Sigmoid colon (tissue), 7 donors: ENCODE results near the gene CPXM1. TPM values are rescaled to one million over a fixed set of nuclear protein-coding genes. Genes with fewer than 3 reads are reported as not detected.

ENCODE experiments used
- DNase-seq: peaks from one replicate; pipeline ENCODE4 v3.0.0-alpha.2; 2019
- H3K27ac ChIP-seq, 4 donors: fragments of 200-600 bp; sonication (generic); one replicate each; pipeline ENCODE4 v1.5.1; 2016 to 2019; ENCODE audit warnings: mild to moderate bottlenecking in 1 of 4
- H3K27me3 ChIP-seq, 3 donors: fragments of 200-600 bp; sonication (generic); one replicate each; pipeline ENCODE4 v1.5.1; 2019; ENCODE audit warnings: mild to moderate bottlenecking in 1 of 3
- H3K36me3 ChIP-seq, 4 donors: fragments of 200-600 bp; sonication (generic); one replicate each; pipeline ENCODE4 v1.5.1; 2016 to 2019
- H3K4me1 ChIP-seq, 4 donors: fragments of 200-600 bp; sonication (generic); one replicate each; pipeline ENCODE4 v1.5.1; 2017 to 2019
- H3K4me3 ChIP-seq, 4 donors: fragments of 200-600 bp; sonication (generic); one replicate each; pipeline ENCODE4 v1.5.1; 2017 to 2019; ENCODE audit warnings: mild to moderate bottlenecking in 2 of 4, moderate library complexity in 1 of 4
- H3K9me3 ChIP-seq, 4 donors: fragments of 200-600 bp in 3 of 4; sonication (generic) in 3 of 4; one replicate each; pipeline versions ENCODE4 v1.5.1 to v1.6.1; 2013 to 2019
- CTCF ChIP-seq, 4 experiments: fragments of 450-650 bp in 3 of 4; fragments of 200-600 bp in 1 of 4; IDR thresholded peaks; one replicate each; pipeline ENCODE4 v1.5.1; 2016 to 2019; ENCODE audit warnings: antibody characterized with exemption in 4 of 4, mild to moderate bottlenecking in 3 of 4, moderate library complexity in 2 of 4
- EP300 ChIP-seq, 4 donors: sonication (generic); formaldehyde crosslinking; IDR thresholded peaks; one replicate each; pipeline ENCODE4 v1.6.1; 2017; ENCODE audit warnings: antibody characterized with exemption in 4 of 4
- POLR2A ChIP-seq, 2 donors: fragments of 450-650 bp; IDR thresholded peaks; one replicate each; pipeline ENCODE4 v1.6.1; 2016; ENCODE audit warnings: antibody characterized with exemption in 2 of 2, mild to moderate bottlenecking in 2 of 2, moderate library complexity in 2 of 2
- POLR2AphosphoS5 ChIP-seq, 4 donors: sonication (generic); formaldehyde crosslinking; IDR thresholded peaks; one replicate each; pipeline ENCODE4 v1.6.1; 2017; ENCODE audit warnings: antibody characterized with exemption in 4 of 4
- WGBS, 2 donors: extraction: QIAGEN DNeasy Blood & Tissue Kit; methylation state at CpG; one replicate each; pipeline ENCODE4 v1.1.7; 2013; 5-methylcytosine and 5-hydroxymethylcytosine counted together
- intact Hi-C: fragments of 100-400 bp; cut with DNase I; formaldehyde crosslinking; loops from one replicate; pipeline ENCODE4 v1.15.1; 2023
- polyA plus RNA-seq, 3 donors: library from polyadenylated mRNA; stranded (reverse); fragments of 200-250 nt; gene quantifications; one replicate each; pipeline ENCODE4 v1.2.3, GENCODE V29; 2013
- total RNA-seq, 4 donors: library from RNA; depleted of rRNA; stranded (reverse); fragments of >200 nt; gene quantifications; one replicate each; pipeline ENCODE4 v1.1.0, GENCODE V29; 2016
- donor health status: healthy with polysubstance abuse.
- donor health status: Bipolar disorder and iron deficiency.
- donor health status: healthy.

Gene CPXM1
- total RNA-seq (1 to 10 TPM in 3 of 4 donors, under 1 TPM in 1; 0.54 to 10.0 (median 1.8) TPM), polyA plus RNA-seq (1 to 10 TPM in 2 of 3 donors, under 1 TPM in 1; 0.69 to 7.2 (median 1.2) TPM)

GRCh38 chr20:2800521-2801285 is at the start of gene CPXM1:
Gene CPXM1, minus strand, starts transcription at chr20:2800627. Its CDS starts 55 bp downstream, at chr20:2800572.
- DNase-seq: no peak
- H3K27me3 ChIP-seq: peaks cover 31 to 89% (median 62%) of the 10 kb centered on the region in 3 donors
- H3K4me3 ChIP-seq: peak within 1 kb of the TSS in 2 of 4 donors; percentile 29 to 35

GRCh38 chr20:2849529-2849928 is 49.1 kb upstream of the CPXM1 start:
- no peaks in the 10 kb centered on the region for H3K9me3 ChIP-seq
- intact Hi-C loops: loop anchor here (10.0 kb wide), 1 partner anchor 155 kb away; the partner anchor contains the start of gene EBF4
- no peaks in the 10 kb centered on the region for H3K27me3 ChIP-seq
- peaks cover 0 to 6% (median 3%) of the 10 kb centered on the region in 4 donors for H3K4me1 ChIP-seq
- DNase-seq: no peak
- WGBS, 2 donors: 91 to 92% methylated on average over 4 of the region's 4 CpGs
- H3K4me3 ChIP-seq: no peak overlapping the region
- no peak for TF ChIP-seq POLR2A (IDR thresholded peaks at IDR 0.05)
- no peak for TF ChIP-seq CTCF (IDR thresholded peaks at IDR 0.05)
- TF ChIP-seq EP300 (IDR thresholded peaks at IDR 0.05): no peak
- no peak for TF ChIP-seq POLR2AphosphoS5 (IDR thresholded peaks at IDR 0.05)
- H3K36me3 ChIP-seq: no peaks in the 10 kb centered on the region
- H3K27ac ChIP-seq: no peak overlapping the region

More at GRCh38 chr20:2800521-2801285, at the start of gene CPXM1:
- no peak within 1 kb of the TSS for H3K27ac ChIP-seq
- TF ChIP-seq POLR2AphosphoS5 (IDR thresholded peaks at IDR 0.05): no peak
- TF ChIP-seq EP300 (IDR thresholded peaks at IDR 0.05): no peak
- TF ChIP-seq CTCF (IDR thresholded peaks at IDR 0.05): no peak
- TF ChIP-seq POLR2A (IDR thresholded peaks at IDR 0.05): no peak
- WGBS, 2 donors: 2 to 4% methylated on average over 52 of the region's 52 CpGs
- H3K9me3 ChIP-seq: no peaks in the 10 kb centered on the region
- no peaks in the 10 kb centered on the region for H3K36me3 ChIP-seq
- H3K4me1 ChIP-seq: peaks cover 0 to 24% (median 12%) of the 10 kb centered on the region in 4 donors
- intact Hi-C loops: no loop called here

GRCh38 chr20:2847802-2848201 is 47.4 kb upstream of the CPXM1 start:
- H3K4me3 ChIP-seq: no peak overlapping the region
- WGBS, 2 donors: 92 to 97% methylated on average over 4 of the region's 4 CpGs
- no peak overlapping the region for H3K27ac ChIP-seq
- no peak for DNase-seq
- peaks cover 0 to 6% (median 3%) of the 10 kb centered on the region in 4 donors for H3K4me1 ChIP-seq
- H3K36me3 ChIP-seq: no peaks in the 10 kb centered on the region
- no peaks in the 10 kb centered on the region for H3K27me3 ChIP-seq
- intact Hi-C loops: loop anchor here (10.0 kb wide), 1 partner anchor 153 kb away; the partner anchor contains the start of gene EBF4
- no peak for TF ChIP-seq POLR2A (IDR thresholded peaks at IDR 0.05)
- TF ChIP-seq EP300 (IDR thresholded peaks at IDR 0.05): no peak
- no peak for TF ChIP-seq POLR2AphosphoS5 (IDR thresholded peaks at IDR 0.05)
- no peak for TF ChIP-seq CTCF (IDR thresholded peaks at IDR 0.05)
- no peaks in the 10 kb centered on the region for H3K9me3 ChIP-seq

- no peak for DNase-seq
- intact Hi-C loops: loop anchor here (10.0 kb wide), 1 partner anchor 152 kb away; the partner anchor contains the start of gene EBF4
- 19 to 64% methylated on average over 5 of the region's 5 CpGs for WGBS, 2 donors
- Histone ChIP-seq H3K27me3 (no peaks in the 10 kb centered on the region), H3K27ac (no peak overlapping the region), H3K36me3 (no peaks in the 10 kb centered on the region), H3K9me3 (no peaks in the 10 kb centered on the region), H3K4me1 (peaks cover 0 to 6% (median 5%) of the 10 kb centered on the region in 4 donors), H3K4me3 (no peak overlapping the region)
- TF ChIP-seq CTCF (IDR thresholded peaks at IDR 0.05) (no peak), POLR2A (IDR thresholded peaks at IDR 0.05) (no peak), POLR2AphosphoS5 (IDR thresholded peaks at IDR 0.05) (no peak), EP300 (IDR thresholded peaks at IDR 0.05) (no peak)
Measured at GRCh38 chr20:2846698-2847097, 46.3 kb upstream of the CPXM1 start.
